Mesothelial cell of epicardium (in vitro differentiated cells): ENCODE data around the gene NEBL. TPM values are rescaled to one million over a fixed set of nuclear protein-coding genes. Genes with fewer than 3 reads are reported as not detected.

Source experiments
- DNase-seq, 2 experiments: peaks; one replicate each; pipeline ENCODE4 v3.0.0; 2021; ENCODE audit warnings: low spot score in 2 of 2; ENCODE audit not compliant: unreplicated experiment in 2 of 2
- H3K27ac Mint-ChIP-seq: 2 replicates; pipeline ENCODE4 v1.8.0; 2021; ENCODE audit warnings: mixed read lengths
- H3K27me3 Mint-ChIP-seq: 2 replicates; pipeline ENCODE4 v1.8.0; 2021; ENCODE audit warnings: low read depth, mixed read lengths
- H3K36me3 Mint-ChIP-seq: 2 replicates; pipeline ENCODE4 v1.8.0; 2021; ENCODE audit warnings: mixed read lengths
- H3K4me1 Mint-ChIP-seq: 2 replicates; pipeline ENCODE4 v1.8.0; 2021; ENCODE audit warnings: mixed read lengths
- H3K4me3 Mint-ChIP-seq: 2 replicates; pipeline ENCODE4 v1.8.0; 2021; ENCODE audit warnings: mild to moderate bottlenecking, moderate library complexity, mixed read lengths
- H3K9me3 Mint-ChIP-seq: 2 replicates; pipeline ENCODE4 v1.8.0; 2021; ENCODE audit warnings: mixed read lengths
- total RNA-seq: library from RNA; stranded (reverse); gene quantifications from 3 replicates; pipeline ENCODE4 v1.2.1, GENCODE V29; 2021
- TF ChIP-seq, protein P1 (sequence below): fragments of 200-600 bp; sonication (generic); IDR thresholded peaks from one replicate; pipeline ENCODE4 v1.5.0; 2021; ENCODE audit warnings: antibody characterized with exemption; ENCODE audit not compliant: unreplicated experiment

NEBL gene
- total RNA-seq, 1 donor from 2014 or later: 13.0 TPM

DNA sequence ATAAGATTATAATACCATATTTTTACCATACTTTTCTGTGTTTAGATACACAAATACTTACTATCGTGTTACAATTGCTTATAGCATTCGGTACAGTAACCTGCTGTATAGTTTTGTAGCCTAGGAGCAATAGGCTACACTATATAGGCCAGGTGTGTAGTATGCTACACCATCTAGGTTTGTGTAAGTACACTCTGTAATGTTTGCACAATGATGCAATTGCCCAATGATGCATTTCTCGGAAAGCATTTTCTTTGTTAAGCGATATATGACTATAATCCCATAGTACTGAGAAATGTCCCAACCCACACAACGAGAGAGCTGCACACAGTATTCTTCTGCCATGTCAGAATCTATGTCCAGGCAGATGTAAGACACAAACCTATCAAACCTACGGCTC is 160.0 kb downstream of the NEBL start:
- Mint-ChIP-seq H3K36me3 (peaks cover 7% of the 10 kb centered on the region), H3K4me3 (no peak overlapping the region), H3K27me3 (no peaks in the 10 kb centered on the region)

More for the DNA sequence above, 160.0 kb downstream of the NEBL start:
- H3K27ac Mint-ChIP-seq: no peak overlapping the region
- H3K9me3 Mint-ChIP-seq: peaks cover 14% of the 10 kb centered on the region
- TF ChIP-seq, protein P1, sequence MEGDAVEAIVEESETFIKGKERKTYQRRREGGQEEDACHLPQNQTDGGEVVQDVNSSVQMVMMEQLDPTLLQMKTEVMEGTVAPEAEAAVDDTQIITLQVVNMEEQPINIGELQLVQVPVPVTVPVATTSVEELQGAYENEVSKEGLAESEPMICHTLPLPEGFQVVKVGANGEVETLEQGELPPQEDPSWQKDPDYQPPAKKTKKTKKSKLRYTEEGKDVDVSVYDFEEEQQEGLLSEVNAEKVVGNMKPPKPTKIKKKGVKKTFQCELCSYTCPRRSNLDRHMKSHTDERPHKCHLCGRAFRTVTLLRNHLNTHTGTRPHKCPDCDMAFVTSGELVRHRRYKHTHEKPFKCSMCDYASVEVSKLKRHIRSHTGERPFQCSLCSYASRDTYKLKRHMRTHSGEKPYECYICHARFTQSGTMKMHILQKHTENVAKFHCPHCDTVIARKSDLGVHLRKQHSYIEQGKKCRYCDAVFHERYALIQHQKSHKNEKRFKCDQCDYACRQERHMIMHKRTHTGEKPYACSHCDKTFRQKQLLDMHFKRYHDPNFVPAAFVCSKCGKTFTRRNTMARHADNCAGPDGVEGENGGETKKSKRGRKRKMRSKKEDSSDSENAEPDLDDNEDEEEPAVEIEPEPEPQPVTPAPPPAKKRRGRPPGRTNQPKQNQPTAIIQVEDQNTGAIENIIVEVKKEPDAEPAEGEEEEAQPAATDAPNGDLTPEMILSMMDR: no peak
- peaks cover 3% of the 10 kb centered on the region for H3K4me1 Mint-ChIP-seq
- no peak for DNase-seq
